ENCODE results near the gene PRKCE.

DNA sequence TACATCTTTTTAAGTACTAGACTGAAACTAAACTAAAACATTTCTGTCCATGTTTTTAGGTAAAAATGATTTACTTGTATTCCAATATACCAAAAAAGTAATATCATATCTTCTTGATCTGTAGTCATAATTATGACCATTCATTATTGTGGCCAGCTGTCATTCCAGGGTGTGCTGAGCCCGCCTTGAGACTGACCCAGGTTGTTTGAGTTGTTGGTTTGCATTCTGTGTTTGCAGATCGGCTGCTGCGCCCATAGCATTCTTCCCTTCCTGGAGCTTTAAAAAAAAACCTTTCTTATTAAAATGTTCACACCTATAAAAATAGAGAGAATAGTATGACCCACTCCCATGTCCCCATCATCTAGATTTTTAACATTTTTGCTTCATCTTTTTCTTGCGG lies 101.9 kb downstream of the PRKCE start:
- TF ChIP-seq, protein P1, sequence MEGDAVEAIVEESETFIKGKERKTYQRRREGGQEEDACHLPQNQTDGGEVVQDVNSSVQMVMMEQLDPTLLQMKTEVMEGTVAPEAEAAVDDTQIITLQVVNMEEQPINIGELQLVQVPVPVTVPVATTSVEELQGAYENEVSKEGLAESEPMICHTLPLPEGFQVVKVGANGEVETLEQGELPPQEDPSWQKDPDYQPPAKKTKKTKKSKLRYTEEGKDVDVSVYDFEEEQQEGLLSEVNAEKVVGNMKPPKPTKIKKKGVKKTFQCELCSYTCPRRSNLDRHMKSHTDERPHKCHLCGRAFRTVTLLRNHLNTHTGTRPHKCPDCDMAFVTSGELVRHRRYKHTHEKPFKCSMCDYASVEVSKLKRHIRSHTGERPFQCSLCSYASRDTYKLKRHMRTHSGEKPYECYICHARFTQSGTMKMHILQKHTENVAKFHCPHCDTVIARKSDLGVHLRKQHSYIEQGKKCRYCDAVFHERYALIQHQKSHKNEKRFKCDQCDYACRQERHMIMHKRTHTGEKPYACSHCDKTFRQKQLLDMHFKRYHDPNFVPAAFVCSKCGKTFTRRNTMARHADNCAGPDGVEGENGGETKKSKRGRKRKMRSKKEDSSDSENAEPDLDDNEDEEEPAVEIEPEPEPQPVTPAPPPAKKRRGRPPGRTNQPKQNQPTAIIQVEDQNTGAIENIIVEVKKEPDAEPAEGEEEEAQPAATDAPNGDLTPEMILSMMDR (conservative IDR thresholded peaks at IDR 0.05 in 1 of 2, IDR thresholded peaks at IDR 0.05 in 1 of 2; ENCODE audit: low read depth in 1 of 2, low read length in 2 of 2), result no peak
- TF ChIP-seq EZH2 (IDR thresholded peaks at IDR 0.05; ENCODE audit: low read length, missing control alignments), result no peak

Measured in fibroblast of lung (primary cell).